GM18861 (cell line): ENCODE measurements around the gene AP3B2.

Experiments used
- ATAC-seq: cut with Tn5 transposase; IDR thresholded peaks from one replicate; pipeline ENCODE4 v1.9.1; 2021; ENCODE audit not compliant: unreplicated experiment

Gene AP3B2

DNA sequence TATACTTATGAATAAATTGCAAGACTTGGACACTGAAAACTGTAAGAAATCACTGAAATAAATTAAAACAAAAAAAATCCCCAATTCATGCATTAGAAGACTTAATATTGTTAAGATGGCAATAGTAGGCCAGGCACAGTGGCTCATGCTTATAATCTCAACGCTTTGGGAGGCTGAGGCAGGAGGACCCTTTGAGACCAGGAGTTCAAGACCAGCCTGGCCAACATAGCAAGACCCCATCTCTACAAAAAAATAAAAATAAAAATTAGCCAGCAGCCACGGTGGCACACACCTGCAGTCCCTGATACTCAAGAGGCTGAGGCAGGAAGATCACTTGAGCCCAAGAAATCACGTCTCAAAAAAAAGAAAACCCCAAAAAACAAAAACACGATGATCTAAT, 98.3 kb downstream of the AP3B2 start:
- no peak for ATAC-seq
